Sigmoid colon (tissue), 4 donors: ENCODE data around the gene MED23.

Experiments
- EP300 ChIP-seq, 4 donors: sonication (generic); formaldehyde crosslinking; IDR thresholded peaks; one replicate each; pipeline ENCODE4 v1.6.1; 2017; ENCODE audit warnings: antibody characterized with exemption in 4 of 4
- POLR2A ChIP-seq, 2 donors: fragments of 450-650 bp; IDR thresholded peaks; one replicate each; pipeline ENCODE4 v1.6.1; 2016; ENCODE audit warnings: antibody characterized with exemption in 2 of 2, mild to moderate bottlenecking in 2 of 2, moderate library complexity in 2 of 2
- POLR2AphosphoS5 ChIP-seq, 4 donors: sonication (generic); formaldehyde crosslinking; IDR thresholded peaks; one replicate each; pipeline ENCODE4 v1.6.1; 2017; ENCODE audit warnings: antibody characterized with exemption in 4 of 4
- TF ChIP-seq, protein P1 (sequence below), 4 experiments: fragments of 450-650 bp in 3 of 4; fragments of 200-600 bp in 1 of 4; IDR thresholded peaks; one replicate each; pipeline ENCODE4 v1.5.1; 2016 to 2019; ENCODE audit warnings: antibody characterized with exemption in 4 of 4, mild to moderate bottlenecking in 3 of 4, moderate library complexity in 2 of 4

DNA sequence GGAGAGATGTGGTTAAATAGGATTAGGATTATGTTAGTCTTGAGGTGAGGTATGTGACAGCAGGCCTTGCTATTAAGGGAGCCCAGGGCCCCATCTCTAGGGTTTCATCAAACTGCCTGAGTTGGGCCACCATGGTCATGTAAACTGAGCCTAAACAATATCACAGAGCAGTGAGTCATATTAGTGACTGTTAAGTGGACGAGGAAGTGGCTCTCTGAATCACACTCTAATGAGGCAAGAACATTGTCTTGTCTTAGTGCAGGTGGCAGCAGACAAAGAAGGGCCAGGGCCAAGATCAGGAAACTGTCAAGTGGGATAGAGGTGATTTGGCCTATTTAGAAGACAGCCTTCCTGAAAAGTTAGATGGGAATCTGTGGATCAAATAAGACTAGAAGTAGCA, 32.2 kb upstream of the MED23 start:
- TF ChIP-seq, protein P1, sequence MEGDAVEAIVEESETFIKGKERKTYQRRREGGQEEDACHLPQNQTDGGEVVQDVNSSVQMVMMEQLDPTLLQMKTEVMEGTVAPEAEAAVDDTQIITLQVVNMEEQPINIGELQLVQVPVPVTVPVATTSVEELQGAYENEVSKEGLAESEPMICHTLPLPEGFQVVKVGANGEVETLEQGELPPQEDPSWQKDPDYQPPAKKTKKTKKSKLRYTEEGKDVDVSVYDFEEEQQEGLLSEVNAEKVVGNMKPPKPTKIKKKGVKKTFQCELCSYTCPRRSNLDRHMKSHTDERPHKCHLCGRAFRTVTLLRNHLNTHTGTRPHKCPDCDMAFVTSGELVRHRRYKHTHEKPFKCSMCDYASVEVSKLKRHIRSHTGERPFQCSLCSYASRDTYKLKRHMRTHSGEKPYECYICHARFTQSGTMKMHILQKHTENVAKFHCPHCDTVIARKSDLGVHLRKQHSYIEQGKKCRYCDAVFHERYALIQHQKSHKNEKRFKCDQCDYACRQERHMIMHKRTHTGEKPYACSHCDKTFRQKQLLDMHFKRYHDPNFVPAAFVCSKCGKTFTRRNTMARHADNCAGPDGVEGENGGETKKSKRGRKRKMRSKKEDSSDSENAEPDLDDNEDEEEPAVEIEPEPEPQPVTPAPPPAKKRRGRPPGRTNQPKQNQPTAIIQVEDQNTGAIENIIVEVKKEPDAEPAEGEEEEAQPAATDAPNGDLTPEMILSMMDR (IDR thresholded peaks at IDR 0.05) = no peak
- TF ChIP-seq POLR2A (IDR thresholded peaks at IDR 0.05) = no peak
- TF ChIP-seq EP300 (IDR thresholded peaks at IDR 0.05) = no peak
- no peak for TF ChIP-seq POLR2AphosphoS5 (IDR thresholded peaks at IDR 0.05)
